Esophagus squamous epithelium (tissue), 5 donors: ENCODE measurements around the gene FTCDNL1. TPM values are rescaled to one million over a fixed set of nuclear protein-coding genes. Genes with fewer than 3 reads are reported as not detected.
A peak's percentile ranks its signal among the peaks of the same experiment; 100 is the strongest.

Experiments
- DNase-seq: peaks from one replicate; lab custom pipeline; 2025; lab: John Stamatoyannopoulos, UW
- H3K27ac ChIP-seq, 4 donors: fragments of 200-600 bp; sonication (generic); one replicate each; pipeline ENCODE4 v1.5.1; 2016 to 2019; ENCODE audit warnings: mild to moderate bottlenecking in 1 of 4
- H3K27me3 ChIP-seq, 4 donors: fragments of 200-600 bp; sonication (generic); 1 replicate in 3 of 4; 2 replicates in 1 of 4; pipeline versions ENCODE4 v1.5.1 to v1.6.0; 2017 to 2021; ENCODE audit warnings: antibody characterized with exemption in 1 of 4
- H3K36me3 ChIP-seq, 3 donors: fragments of 200-600 bp; sonication (generic); one replicate each; pipeline ENCODE4 v1.5.1; 2016 to 2019
- H3K4me1 ChIP-seq, 3 donors: fragments of 200-600 bp; sonication (generic); one replicate each; pipeline ENCODE4 v1.5.1; 2017 to 2019
- H3K4me3 ChIP-seq, 4 donors: fragments of 200-600 bp; sonication (generic); 1 replicate in 3 of 4; 2 replicates in 1 of 4; pipeline ENCODE4 v1.5.1; 2016 to 2019; ENCODE audit warnings: mild to moderate bottlenecking in 2 of 4, moderate library complexity in 1 of 4
- H3K9me3 ChIP-seq, 3 donors: fragments of 200-600 bp; sonication (generic); one replicate each; pipeline ENCODE4 v1.5.1; 2016 to 2019
- CTCF ChIP-seq, 6 experiments: fragments of 450-650 bp in 4 of 6; fragments of 200-600 bp in 2 of 6; sonication (generic) in 2 of 6; IDR thresholded peaks; one replicate each; pipeline ENCODE4 v1.5.1; 2016 to 2019; ENCODE audit warnings: antibody characterized with exemption in 6 of 6, mild to moderate bottlenecking in 4 of 6, moderate library complexity in 4 of 6
- POLR2A ChIP-seq, 4 donors: fragments of 450-650 bp; IDR thresholded peaks; one replicate each; pipeline ENCODE4 v1.6.1; 2017; ENCODE audit warnings: antibody characterized with exemption in 4 of 4, mild to moderate bottlenecking in 4 of 4, moderate library complexity in 3 of 4
- WGBS, 2 donors: methylation state at CpG; one replicate each; pipeline ENCODE4 v1.1.5; 2018; 5-methylcytosine and 5-hydroxymethylcytosine counted together
- intact Hi-C: fragments of 100-400 bp; cut with DNase I; formaldehyde crosslinking; loops from one replicate; pipeline ENCODE4 v1.15.0; 2022
- total RNA-seq, 4 donors: library from RNA; depleted of rRNA; stranded (reverse); fragments of >200 nt; gene quantifications; one replicate each; pipeline ENCODE4 v1.1.0, GENCODE V29; 2016
- donor health status: DM: yes; HTN: yes; CAD: no.

Gene FTCDNL1
- total RNA-seq, 4 donors from 2014 or later, result 1.3 to 5.0 (median 2.6) TPM

- TF ChIP-seq CTCF (IDR thresholded peaks at IDR 0.05) (no peak), POLR2A (IDR thresholded peaks at IDR 0.05) (no peak)
- Histone ChIP-seq H3K36me3 (no peaks in the 10 kb centered on the region), H3K27me3 (no peaks in the 10 kb centered on the region), H3K27ac (no peak overlapping the region), H3K4me1 (no peaks in the 10 kb centered on the region), H3K9me3 (no peaks in the 10 kb centered on the region), H3K4me3 (no peak overlapping the region)
- WGBS, 2 donors, result 29 to 50% methylated on average over 1 of the region's 1 CpG
- DNase-seq, result no peak
- intact Hi-C loops, result no loop called here
Observed at GRCh38 chr2:199833525-199833924, 17.5 kb downstream of the FTCDNL1 start.

DNA sequence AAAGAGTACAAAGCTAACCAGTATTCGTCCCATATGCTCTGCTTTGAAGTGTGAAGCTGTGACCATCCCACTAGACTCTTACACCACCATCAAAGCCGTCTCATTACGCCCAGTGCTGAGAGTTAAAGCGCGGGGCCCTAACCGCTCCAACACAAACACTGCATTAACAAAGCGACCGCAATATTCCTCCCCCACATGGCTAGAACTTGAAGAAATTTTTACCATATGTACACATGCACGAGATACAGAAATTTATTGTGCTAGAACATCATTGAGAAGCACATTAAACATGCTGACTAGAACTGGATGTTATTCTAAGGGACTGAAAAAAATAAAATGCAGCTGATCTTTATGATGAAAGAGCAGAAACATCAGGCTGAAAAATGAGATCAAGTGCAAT, 20.5 kb downstream of the FTCDNL1 start:
- no peaks in the 10 kb centered on the region for H3K9me3 ChIP-seq
- no peaks in the 10 kb centered on the region for H3K4me1 ChIP-seq
- H3K27ac ChIP-seq, result no peak overlapping the region
- DNase-seq, result no peak
- H3K4me3 ChIP-seq, result no peak overlapping the region
- no peaks in the 10 kb centered on the region for H3K36me3 ChIP-seq
- intact Hi-C loops, result no loop called here
- H3K27me3 ChIP-seq, result no peaks in the 10 kb centered on the region
- WGBS, 2 donors, result 77 to 90% methylated on average over 8 to 9 of the region's 9 CpGs
- TF ChIP-seq POLR2A (IDR thresholded peaks at IDR 0.05), result no peak
- no peak for TF ChIP-seq CTCF (IDR thresholded peaks at IDR 0.05)

- intact Hi-C loops, result no loop called here
- DNase-seq, result no peak
- no peak for TF ChIP-seq CTCF (IDR thresholded peaks at IDR 0.05)
- TF ChIP-seq POLR2A (IDR thresholded peaks at IDR 0.05), result no peak
- no peaks in the 10 kb centered on the region for H3K4me1 ChIP-seq
- no peak overlapping the region for H3K4me3 ChIP-seq
- no peaks in the 10 kb centered on the region for H3K9me3 ChIP-seq
- H3K27me3 ChIP-seq, result no peaks in the 10 kb centered on the region
- H3K36me3 ChIP-seq, result no peaks in the 10 kb centered on the region
- H3K27ac ChIP-seq, result no peak overlapping the region
- WGBS, 2 donors, result 82 to 84% methylated on average over 2 of the region's 2 CpGs
Observed at GRCh38 chr2:199829628-199830027, 21.4 kb downstream of the FTCDNL1 start.

DNA sequence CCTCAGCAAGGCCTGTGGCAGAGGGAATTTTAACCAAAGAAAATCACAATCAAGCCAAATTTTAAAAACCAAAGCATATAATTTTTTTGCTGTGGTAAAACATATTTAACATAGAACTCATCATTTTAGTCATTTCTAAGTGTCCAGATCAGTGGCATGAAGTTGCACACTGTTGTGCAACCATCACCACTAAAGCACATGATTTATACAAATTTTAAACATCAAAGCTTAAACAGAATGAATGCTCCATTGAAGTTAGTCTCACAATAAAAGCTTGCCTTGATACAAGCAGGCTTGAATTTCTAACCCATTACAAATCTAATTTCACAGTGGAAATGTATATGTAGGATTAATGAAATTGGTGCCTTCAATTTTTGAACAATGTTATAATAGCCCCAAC, 31.2 kb downstream of the FTCDNL1 start:
- no peaks in the 10 kb centered on the region for H3K9me3 ChIP-seq
- no peaks in the 10 kb centered on the region for H3K36me3 ChIP-seq
- intact Hi-C loops, result no loop called here
- H3K4me3 ChIP-seq, result no peak overlapping the region
- H3K27ac ChIP-seq, result no peak overlapping the region
- TF ChIP-seq POLR2A (IDR thresholded peaks at IDR 0.05) (no peak), CTCF (IDR thresholded peaks at IDR 0.05) (no peak)
- H3K27me3 ChIP-seq, result no peaks in the 10 kb centered on the region
- peaks cover 0 to 6% (median 0%) of the 10 kb centered on the region in 3 donors for H3K4me1 ChIP-seq
- no peak for DNase-seq

- 71 to 78% methylated on average over 2 of the region's 2 CpGs for WGBS, 2 donors
- Histone ChIP-seq H3K27ac (peak overlapping the region in 1 of 4 donors; percentile 9), H3K9me3 (no peaks in the 10 kb centered on the region), H3K27me3 (no peaks in the 10 kb centered on the region), H3K4me3 (no peak overlapping the region), H3K4me1 (peaks cover 0 to 6% (median 0%) of the 10 kb centered on the region in 3 donors), H3K36me3 (no peaks in the 10 kb centered on the region)
- intact Hi-C loops, result no loop called here
- TF ChIP-seq CTCF (IDR thresholded peaks at IDR 0.05) (no peak), POLR2A (IDR thresholded peaks at IDR 0.05) (no peak)
- no peak for DNase-seq
Observed at GRCh38 chr2:199818754-199819153, 32.2 kb downstream of the FTCDNL1 start.
